Vagina (tissue), 2 donors: ENCODE data around the gene LY6G5C. TPM values are rescaled to one million over a fixed set of nuclear protein-coding genes. Genes with fewer than 3 reads are reported as not detected.

ENCODE experiments used
- DNase-seq, 2 donors: peaks; one replicate each; pipeline ENCODE4 v3.0.0-alpha.2; 2017; ENCODE audit errors: extremely low spot score in 2 of 2
- H3K27ac ChIP-seq: fragments of 200-600 bp; sonication (generic); one replicate; pipeline ENCODE4 v1.5.1; 2019
- H3K27me3 ChIP-seq: fragments of 200-600 bp; sonication (generic); one replicate; pipeline ENCODE4 v1.5.1; 2019
- H3K36me3 ChIP-seq, 2 donors: fragments of 200-600 bp; sonication (generic); one replicate each; pipeline ENCODE4 v1.5.1; 2017 to 2019
- H3K4me1 ChIP-seq: fragments of 200-600 bp; sonication (generic); one replicate; pipeline ENCODE4 v1.5.1; 2019
- H3K4me3 ChIP-seq, 2 donors: fragments of 200-600 bp; sonication (generic); 1 replicate in 1 of 2; 2 replicates in 1 of 2; pipeline ENCODE4 v1.5.1; 2016 to 2019
- H3K9me3 ChIP-seq: fragments of 200-600 bp; sonication (generic); one replicate; pipeline ENCODE4 v1.5.1; 2019
- POLR2A ChIP-seq, 2 donors: fragments of 450-650 bp; IDR thresholded peaks; one replicate each; pipeline ENCODE4 v1.6.1; 2017; ENCODE audit warnings: antibody characterized with exemption in 2 of 2, mild to moderate bottlenecking in 2 of 2, moderate library complexity in 2 of 2
- POLR2AphosphoS5 ChIP-seq, 2 donors: sonication (generic); formaldehyde crosslinking; IDR thresholded peaks; one replicate each; pipeline ENCODE4 v1.9.0; 2017; ENCODE audit warnings: antibody characterized with exemption in 2 of 2, mild to moderate bottlenecking in 2 of 2, low read depth in 1 of 2; ENCODE audit not compliant: insufficient read depth in 1 of 2
- intact Hi-C: fragments of 100-400 bp; cut with DNase I; formaldehyde crosslinking; loops from one replicate; pipeline ENCODE4 v1.15.1; 2023
- total RNA-seq: library from RNA; depleted of rRNA; stranded (reverse); fragments of >200 nt; gene quantifications from one replicate; pipeline ENCODE4 v1.2.3, GENCODE V29; 2016
- TF ChIP-seq, protein P1 (sequence below), 3 experiments: fragments of 450-650 bp in 2 of 3; fragments of 200-600 bp in 1 of 3; sonication (generic) in 1 of 3; IDR thresholded peaks; one replicate each; pipeline ENCODE4 v1.5.1; 2017 to 2019; ENCODE audit warnings: antibody characterized with exemption in 3 of 3, mild to moderate bottlenecking in 2 of 3, moderate library complexity in 2 of 3

LY6G5C gene
- total RNA-seq, 1 donor from 2014 or later: 1.7 TPM

- Histone ChIP-seq H3K4me1 (peaks cover 49% of the 10 kb centered on the region), H3K4me3 (no peak within 1 kb of the TSS), H3K9me3 (no peaks in the 10 kb centered on the region), H3K27ac (no peak within 1 kb of the TSS), H3K27me3 (no peaks in the 10 kb centered on the region), H3K36me3 (no peaks in the 10 kb centered on the region)
- intact Hi-C loops: no loop called here
- DNase-seq: no peak
- TF ChIP-seq, protein P1, sequence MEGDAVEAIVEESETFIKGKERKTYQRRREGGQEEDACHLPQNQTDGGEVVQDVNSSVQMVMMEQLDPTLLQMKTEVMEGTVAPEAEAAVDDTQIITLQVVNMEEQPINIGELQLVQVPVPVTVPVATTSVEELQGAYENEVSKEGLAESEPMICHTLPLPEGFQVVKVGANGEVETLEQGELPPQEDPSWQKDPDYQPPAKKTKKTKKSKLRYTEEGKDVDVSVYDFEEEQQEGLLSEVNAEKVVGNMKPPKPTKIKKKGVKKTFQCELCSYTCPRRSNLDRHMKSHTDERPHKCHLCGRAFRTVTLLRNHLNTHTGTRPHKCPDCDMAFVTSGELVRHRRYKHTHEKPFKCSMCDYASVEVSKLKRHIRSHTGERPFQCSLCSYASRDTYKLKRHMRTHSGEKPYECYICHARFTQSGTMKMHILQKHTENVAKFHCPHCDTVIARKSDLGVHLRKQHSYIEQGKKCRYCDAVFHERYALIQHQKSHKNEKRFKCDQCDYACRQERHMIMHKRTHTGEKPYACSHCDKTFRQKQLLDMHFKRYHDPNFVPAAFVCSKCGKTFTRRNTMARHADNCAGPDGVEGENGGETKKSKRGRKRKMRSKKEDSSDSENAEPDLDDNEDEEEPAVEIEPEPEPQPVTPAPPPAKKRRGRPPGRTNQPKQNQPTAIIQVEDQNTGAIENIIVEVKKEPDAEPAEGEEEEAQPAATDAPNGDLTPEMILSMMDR (IDR thresholded peaks at IDR 0.05): no peak
- TF ChIP-seq POLR2AphosphoS5 (IDR thresholded peaks at IDR 0.05; ENCODE audit: insufficient read depth in 1 of 2, low read depth in 1 of 2) (no peak), POLR2A (IDR thresholded peaks at IDR 0.05) (no peak)
These were observed 25.3 kb downstream of the LY6G5C start, which contains the start of gene APOM for GRCh38 chr6:31655349-31656237. Gene APOM, plus strand, starts transcription at chr6:31655894. Its CDS starts 73 bp downstream, at chr6:31655967.

GRCh38 chr6:31654574-31655348, 26.1 kb downstream of the LY6G5C start:
- no peaks in the 10 kb centered on the region for H3K27me3 ChIP-seq
- H3K4me1 ChIP-seq: peaks cover 50% of the 10 kb centered on the region
- intact Hi-C loops: no loop called here
- DNase-seq: no peak
- H3K27ac ChIP-seq: no peak overlapping the region
- TF ChIP-seq POLR2A (IDR thresholded peaks at IDR 0.05) (no peak), POLR2AphosphoS5 (IDR thresholded peaks at IDR 0.05; ENCODE audit: insufficient read depth in 1 of 2, low read depth in 1 of 2) (no peak)
- TF ChIP-seq, protein P1 (IDR thresholded peaks at IDR 0.05): no peak
- H3K36me3 ChIP-seq: no peaks in the 10 kb centered on the region
- no peak overlapping the region for H3K4me3 ChIP-seq
- H3K9me3 ChIP-seq: no peaks in the 10 kb centered on the region

GRCh38 chr6:31652925-31653724, 27.7 kb downstream of the LY6G5C start:
- Histone ChIP-seq H3K9me3 (no peaks in the 10 kb centered on the region), H3K36me3 (peaks cover 0 to 15% of the 10 kb centered on the region in 2 donors), H3K4me1 (peaks cover 33% of the 10 kb centered on the region), H3K4me3 (peak overlapping the region; percentile 72 to 86), H3K27ac (peak overlapping the region; percentile 95), H3K27me3 (no peaks in the 10 kb centered on the region)
- peak in 1 of 2 donors; percentile 95 for DNase-seq
- intact Hi-C loops: no loop called here
- TF ChIP-seq, protein P1 (IDR thresholded peaks at IDR 0.05): no peak
- TF ChIP-seq POLR2A (IDR thresholded peaks at IDR 0.05) (peak in 1 of 2 donors; percentile 69), POLR2AphosphoS5 (IDR thresholded peaks at IDR 0.05; ENCODE audit: insufficient read depth in 1 of 2, low read depth in 1 of 2) (peak in 1 of 2 donors; percentile 20)

DNA sequence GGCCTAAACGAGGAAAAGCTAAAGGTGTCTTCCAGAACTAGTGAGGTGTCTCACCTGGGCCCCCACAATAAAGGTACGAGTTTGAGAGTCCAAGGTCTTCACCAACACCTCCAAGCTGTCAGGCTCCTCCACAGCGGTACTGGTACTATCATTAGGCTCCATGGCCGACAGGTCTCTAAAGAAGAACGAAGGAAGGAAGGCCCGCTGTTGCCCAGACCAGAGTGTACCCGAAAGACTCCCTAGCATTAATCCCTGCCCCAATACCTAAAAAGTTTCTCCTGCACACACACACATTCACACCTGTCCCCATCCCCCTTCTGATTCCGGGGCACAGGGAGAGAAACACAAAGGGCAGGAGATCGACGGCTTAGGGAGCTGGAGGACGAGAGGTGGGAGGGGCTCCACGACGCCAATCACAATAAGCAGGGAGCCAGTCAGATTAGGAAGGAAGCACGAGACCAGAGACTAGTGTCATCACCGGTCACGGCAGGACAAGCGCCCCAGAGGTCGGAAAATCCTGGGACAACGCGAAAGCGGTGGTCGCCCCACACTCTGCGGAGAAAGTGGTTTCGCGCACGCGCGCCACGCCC, 29.2 kb downstream of the LY6G5C start:
- no peaks in the 10 kb centered on the region for H3K9me3 ChIP-seq
- peak in 1 of 2 donors; percentile 96 for DNase-seq
- peak overlapping the region; percentile 95 for H3K27ac ChIP-seq
- peak overlapping the region; percentile 72 to 86 for H3K4me3 ChIP-seq
- TF ChIP-seq POLR2AphosphoS5 (IDR thresholded peaks at IDR 0.05; ENCODE audit: insufficient read depth in 1 of 2, low read depth in 1 of 2) (peak in 1 of 2 donors; percentile 9), POLR2A (IDR thresholded peaks at IDR 0.05) (peak in 1 of 2 donors; percentile 20)
- TF ChIP-seq, protein P1 (IDR thresholded peaks at IDR 0.05): no peak
- peaks cover 27% of the 10 kb centered on the region for H3K4me1 ChIP-seq
- intact Hi-C loops: no loop called here
- H3K27me3 ChIP-seq: no peaks in the 10 kb centered on the region
- peaks cover 0 to 29% of the 10 kb centered on the region in 2 donors for H3K36me3 ChIP-seq
